Smooth muscle cell (in vitro differentiated cells): ENCODE results near the gene P4HA3. TPM values are rescaled to one million over a fixed set of nuclear protein-coding genes. Genes with fewer than 3 reads are reported as not detected.

Experiments used
- DNase-seq: peaks from one replicate; lab custom pipeline; 2025; ENCODE audit not compliant: unreplicated experiment; lab: John Stamatoyannopoulos, UW
- H2AFZ ChIP-seq: fragments of 200-600 bp; sonication (generic); 2 replicates; pipeline ENCODE4 v1.6.0; 2016; ENCODE audit warnings: antibody characterized with exemption, low read depth, mild to moderate bottlenecking
- H3F3A ChIP-seq: fragments of 200-600 bp; sonication (generic); 2 replicates; pipeline ENCODE4 v1.6.0; 2017; ENCODE audit warnings: antibody characterized with exemption, low read depth
- H3K27ac ChIP-seq: fragments of 200-600 bp; sonication (generic); 2 replicates; pipeline ENCODE4 v1.5.1; 2016; ENCODE audit warnings: low read depth, mild to moderate bottlenecking
- H3K27me3 ChIP-seq: fragments of 200-600 bp; sonication (generic); 2 replicates; pipeline ENCODE4 v1.6.1; 2016; ENCODE audit warnings: low read depth, mild to moderate bottlenecking
- H3K36me3 ChIP-seq: fragments of 200-600 bp; sonication (generic); 2 replicates; pipeline ENCODE4 v1.5.1; 2016; ENCODE audit warnings: low read depth
- H3K4me1 ChIP-seq: fragments of 200-600 bp; sonication (generic); 2 replicates; pipeline ENCODE4 v1.5.1; 2016; ENCODE audit warnings: low read depth
- H3K4me2 ChIP-seq: fragments of 200-600 bp; sonication (generic); 2 replicates; pipeline ENCODE4 v1.6.0; 2016; ENCODE audit warnings: mild to moderate bottlenecking
- H3K4me3 ChIP-seq: fragments of 200-600 bp; sonication (generic); 2 replicates; pipeline ENCODE4 v1.5.1; 2016; ENCODE audit warnings: mild to moderate bottlenecking
- H3K79me2 ChIP-seq: fragments of 200-600 bp; sonication (generic); 2 replicates; pipeline ENCODE4 v1.6.0; 2016; ENCODE audit warnings: low read depth, mild to moderate bottlenecking
- H3K9ac ChIP-seq: fragments of 200-600 bp; sonication (generic); 2 replicates; pipeline ENCODE4 v1.6.0; 2016; ENCODE audit warnings: low read depth
- H3K9me3 ChIP-seq: fragments of 200-600 bp; sonication (generic); replicated peaks from 2 replicates; pipeline ENCODE4 v1.5.1; 2016; ENCODE audit warnings: low read depth
- H4K20me1 ChIP-seq: fragments of 200-600 bp; sonication (generic); 2 replicates; pipeline ENCODE4 v1.6.0; 2016; ENCODE audit warnings: low read depth
- whole genome bisulfite sequencing: methylation state at CpG from one replicate; pipeline ENCODE4 v1.1.7; 2016; ENCODE audit warnings: low lambda C conversion rate; 5-methylcytosine and 5-hydroxymethylcytosine counted together
- polyA plus RNA-seq: library from polyadenylated mRNA; unstranded; fragments of >200 nt; fragmentation: Nextera tagmentation; extraction: Ambion mirVana; gene quantifications from 2 replicates; pipeline ENCODE4 v1.2.1, GENCODE V29; 2016
- total RNA-seq: library from RNA; depleted of rRNA; stranded (reverse); fragments of >200 nt; gene quantifications from 2 replicates; pipeline ENCODE4 v1.2.3, GENCODE V29; 2014
- TF ChIP-seq, protein P1 (sequence below): fragments of 200-600 bp; sonication (generic); IDR thresholded peaks from 2 replicates; pipeline ENCODE4 v1.5.1; 2017; ENCODE audit warnings: borderline replicate concordance, mild to moderate bottlenecking, antibody characterized with exemption; ENCODE audit not compliant: insufficient read depth, poor library complexity, severe bottlenecking

The P4HA3 gene
- total and polyA plus RNA-seq, 2 experiments from 2014 or later: 6.9 to 18.9 TPM

DNA sequence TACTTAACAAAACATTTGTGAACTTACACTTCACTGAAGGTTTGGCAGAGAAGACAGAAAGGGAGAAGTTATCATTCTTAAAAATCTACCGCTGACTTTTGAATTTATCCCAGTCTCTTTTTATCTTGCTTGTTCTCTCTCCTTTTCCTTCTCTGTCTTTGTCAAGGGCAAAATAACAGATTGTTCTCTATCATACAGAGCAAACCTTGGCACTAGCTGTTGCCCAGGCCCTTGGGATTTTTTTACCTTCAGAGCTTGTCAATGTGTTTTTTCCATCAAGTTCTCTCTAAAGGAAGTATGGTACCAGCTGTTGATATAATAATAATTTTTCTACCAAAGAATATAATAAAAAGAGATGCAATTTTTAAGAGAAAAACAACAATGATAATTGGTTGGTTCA is 73.2 kb downstream of the P4HA3 start:
- Histone ChIP-seq H3K4me3 (no peak overlapping the region), H3K79me2 (no peaks in the 10 kb centered on the region)
- TF ChIP-seq, protein P1, sequence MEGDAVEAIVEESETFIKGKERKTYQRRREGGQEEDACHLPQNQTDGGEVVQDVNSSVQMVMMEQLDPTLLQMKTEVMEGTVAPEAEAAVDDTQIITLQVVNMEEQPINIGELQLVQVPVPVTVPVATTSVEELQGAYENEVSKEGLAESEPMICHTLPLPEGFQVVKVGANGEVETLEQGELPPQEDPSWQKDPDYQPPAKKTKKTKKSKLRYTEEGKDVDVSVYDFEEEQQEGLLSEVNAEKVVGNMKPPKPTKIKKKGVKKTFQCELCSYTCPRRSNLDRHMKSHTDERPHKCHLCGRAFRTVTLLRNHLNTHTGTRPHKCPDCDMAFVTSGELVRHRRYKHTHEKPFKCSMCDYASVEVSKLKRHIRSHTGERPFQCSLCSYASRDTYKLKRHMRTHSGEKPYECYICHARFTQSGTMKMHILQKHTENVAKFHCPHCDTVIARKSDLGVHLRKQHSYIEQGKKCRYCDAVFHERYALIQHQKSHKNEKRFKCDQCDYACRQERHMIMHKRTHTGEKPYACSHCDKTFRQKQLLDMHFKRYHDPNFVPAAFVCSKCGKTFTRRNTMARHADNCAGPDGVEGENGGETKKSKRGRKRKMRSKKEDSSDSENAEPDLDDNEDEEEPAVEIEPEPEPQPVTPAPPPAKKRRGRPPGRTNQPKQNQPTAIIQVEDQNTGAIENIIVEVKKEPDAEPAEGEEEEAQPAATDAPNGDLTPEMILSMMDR: no peak

DNA sequence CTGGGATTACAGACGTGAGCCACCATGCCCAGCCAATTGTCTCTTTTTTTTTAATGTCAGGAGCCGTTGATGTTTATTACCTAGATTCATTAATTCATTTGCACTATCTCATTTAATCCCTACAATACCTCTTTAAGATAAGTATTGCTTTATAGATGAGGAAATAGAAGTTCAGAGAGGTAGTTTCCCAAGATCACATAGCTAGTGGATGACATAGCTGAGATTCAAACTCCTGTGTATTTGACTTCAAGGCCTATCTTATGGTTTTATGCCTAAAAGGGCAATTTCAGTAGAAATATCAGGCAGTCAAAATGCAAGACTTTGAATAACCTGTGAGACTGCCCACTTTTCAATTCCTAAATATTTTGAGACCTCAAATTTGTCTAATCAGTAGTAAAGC is 73.9 kb downstream of the P4HA3 start:
- TF ChIP-seq, protein P1: no peak
- Histone ChIP-seq H3K36me3 (peaks cover 16% of the 10 kb centered on the region), H2AFZ (no peak overlapping the region), H3F3A (no peaks in the 10 kb centered on the region), H3K27me3 (no peaks in the 10 kb centered on the region), H3K27ac (no peak overlapping the region), H3K4me2 (no peak overlapping the region), H3K4me3 (no peak overlapping the region), H3K9ac (no peak overlapping the region), H3K4me1 (no peaks in the 10 kb centered on the region), H4K20me1 (peaks cover 3% of the 10 kb centered on the region), H3K9me3 (no peaks in the 10 kb centered on the region), H3K79me2 (no peaks in the 10 kb centered on the region)
- no peak for DNase-seq
- 78% methylated on average over 2 of the region's 2 CpGs for WGBS

More for the DNA sequence above, 73.2 kb downstream of the P4HA3 start:
- Histone ChIP-seq H2AFZ (no peak overlapping the region), H3K27me3 (no peaks in the 10 kb centered on the region), H3K27ac (no peak overlapping the region), H4K20me1 (peaks cover 3% of the 10 kb centered on the region), H3K4me1 (no peaks in the 10 kb centered on the region), H3F3A (no peaks in the 10 kb centered on the region), H3K4me2 (no peak overlapping the region), H3K36me3 (peaks cover 16% of the 10 kb centered on the region), H3K9me3 (no peaks in the 10 kb centered on the region), H3K9ac (no peak overlapping the region)
- no peak for DNase-seq
- 93% methylated on average over 1 of the region's 1 CpG for WGBS

DNA sequence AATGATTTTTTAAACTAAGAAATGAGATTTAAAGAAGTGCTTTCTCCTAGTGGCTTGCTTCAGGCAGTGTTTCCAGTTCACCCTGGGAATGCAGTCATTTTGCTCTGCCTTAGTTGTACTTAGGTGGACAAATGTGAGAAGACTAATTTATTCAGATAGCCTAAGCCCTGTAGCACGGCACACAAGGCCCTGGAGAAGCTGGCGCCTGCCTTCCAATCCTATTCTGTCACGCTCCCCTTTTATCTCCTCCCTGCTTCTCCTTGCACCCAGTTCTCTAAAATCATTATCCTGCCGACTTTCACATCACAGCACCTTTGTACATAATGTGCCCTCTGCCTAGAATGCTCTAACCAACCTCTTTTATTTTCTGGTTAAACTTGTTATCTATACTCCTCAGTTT is 76.3 kb downstream of the P4HA3 start:
- Histone ChIP-seq H3K4me2 (no peak overlapping the region), H3K9ac (no peak overlapping the region), H3K27me3 (no peaks in the 10 kb centered on the region), H3K36me3 (peaks cover 29% of the 10 kb centered on the region), H3K4me1 (no peaks in the 10 kb centered on the region), H3K27ac (no peak overlapping the region), H2AFZ (no peak overlapping the region), H3F3A (no peaks in the 10 kb centered on the region), H3K9me3 (no peaks in the 10 kb centered on the region), H3K4me3 (no peak overlapping the region), H4K20me1 (no peaks in the 10 kb centered on the region), H3K79me2 (no peaks in the 10 kb centered on the region)
- 99% methylated on average over 4 of the region's 4 CpGs for WGBS
- DNase-seq: no peak
- TF ChIP-seq, protein P1: no peak

DNA sequence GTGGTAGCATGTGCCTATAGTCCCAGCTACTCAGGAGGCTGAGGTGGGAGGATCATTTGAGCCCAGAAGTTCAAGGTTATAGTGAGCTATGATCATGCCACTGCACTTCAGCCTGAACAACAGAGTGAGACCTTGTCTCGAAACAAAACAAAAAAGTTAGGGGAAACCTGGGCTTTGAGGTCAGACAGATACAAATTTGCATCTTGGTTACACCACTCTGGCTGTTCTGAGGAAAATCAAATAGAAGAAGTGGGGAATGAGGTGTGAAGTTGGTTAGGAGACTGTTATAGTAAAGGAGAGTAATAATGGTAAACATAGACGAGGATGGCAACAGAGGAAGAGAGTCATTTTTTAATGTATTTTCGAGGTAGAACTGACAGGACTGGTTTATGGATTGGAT is 77.8 kb downstream of the P4HA3 start:
- peaks cover 29% of the 10 kb centered on the region for H3K36me3 ChIP-seq
- 96% methylated on average over 3 of the region's 3 CpGs for WGBS

More for the DNA sequence above, 77.8 kb downstream of the P4HA3 start:
- H3F3A ChIP-seq: no peaks in the 10 kb centered on the region
- H3K4me2 ChIP-seq: no peak overlapping the region
- H3K9ac ChIP-seq: no peak overlapping the region
- no peak overlapping the region for H3K27ac ChIP-seq
- no peaks in the 10 kb centered on the region for H4K20me1 ChIP-seq
- no peaks in the 10 kb centered on the region for H3K9me3 ChIP-seq
- TF ChIP-seq, protein P1: no peak
- no peak overlapping the region for H2AFZ ChIP-seq
- DNase-seq: no peak
- H3K4me1 ChIP-seq: no peaks in the 10 kb centered on the region
- H3K79me2 ChIP-seq: no peaks in the 10 kb centered on the region
- no peaks in the 10 kb centered on the region for H3K27me3 ChIP-seq
- no peak overlapping the region for H3K4me3 ChIP-seq
